ENCODE measurements around the gene SMARCD2. TPM values are rescaled to one million over a fixed set of nuclear protein-coding genes. Genes with fewer than 3 reads are reported as not detected.

The SMARCD2 gene
- total RNA-seq, 1 donor from 2014 or later: 43.0 TPM

DNA sequence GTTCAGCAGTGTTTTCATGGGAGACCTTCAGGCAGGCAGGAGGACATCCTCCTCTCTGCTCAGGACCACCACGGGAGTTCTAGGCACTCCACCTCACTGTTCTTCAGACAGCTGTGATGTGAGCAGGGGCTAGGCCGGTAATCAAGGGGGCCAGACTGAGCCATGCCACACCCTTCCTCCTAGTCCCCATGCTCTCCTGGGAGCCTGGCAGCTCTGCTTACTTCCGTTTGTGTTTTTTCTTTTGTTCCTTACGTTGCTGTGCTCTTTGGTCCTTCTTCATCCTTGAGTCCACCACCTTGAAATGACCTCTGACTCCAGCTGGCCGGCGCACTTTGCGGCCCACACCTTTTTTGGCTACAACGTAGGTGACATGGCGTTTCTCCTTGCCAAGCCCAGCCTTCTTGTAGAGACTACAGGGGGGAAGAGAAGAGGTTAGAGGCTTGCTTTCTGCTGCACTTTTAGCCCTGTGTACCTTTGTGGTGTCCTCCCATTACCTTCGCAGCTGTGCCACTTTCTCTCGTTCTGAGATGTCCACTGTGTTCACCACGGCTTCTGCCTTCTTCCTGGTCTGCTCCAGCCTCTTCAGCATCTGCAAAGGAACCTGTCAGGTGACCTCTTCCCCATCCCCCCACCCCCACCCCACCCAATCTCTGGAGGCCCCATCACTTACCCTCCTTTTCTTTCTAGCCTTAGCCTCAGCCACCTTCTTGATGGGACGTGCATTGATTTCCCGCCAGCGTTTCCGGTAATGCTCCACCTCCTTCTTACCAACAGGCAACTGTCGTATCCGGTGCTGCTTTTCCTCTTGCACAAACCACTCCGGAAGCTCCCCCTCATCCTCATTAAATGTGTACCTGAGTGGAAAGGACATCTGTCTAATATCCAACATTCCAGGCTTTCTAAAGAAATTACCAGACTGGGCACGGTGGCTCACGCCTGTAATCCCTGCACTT is 22.6 kb downstream of the SMARCD2 start:
- DNase-seq (ENCODE audit: low read depth, low spot score): no peak
- H3K9me3 Mint-ChIP-seq: no peaks in the 10 kb centered on the region
- H3K27ac Mint-ChIP-seq (ENCODE audit: unreplicated experiment): no peak overlapping the region
- no peak overlapping the region for H3K4me3 Mint-ChIP-seq
- H3K27me3 Mint-ChIP-seq (ENCODE audit: low read depth): no peaks in the 10 kb centered on the region
- H3K4me1 Mint-ChIP-seq: no peaks in the 10 kb centered on the region
- H3K36me3 Mint-ChIP-seq (ENCODE audit: low read depth): peaks cover 32% of the 10 kb centered on the region
- TF ChIP-seq, protein P1, sequence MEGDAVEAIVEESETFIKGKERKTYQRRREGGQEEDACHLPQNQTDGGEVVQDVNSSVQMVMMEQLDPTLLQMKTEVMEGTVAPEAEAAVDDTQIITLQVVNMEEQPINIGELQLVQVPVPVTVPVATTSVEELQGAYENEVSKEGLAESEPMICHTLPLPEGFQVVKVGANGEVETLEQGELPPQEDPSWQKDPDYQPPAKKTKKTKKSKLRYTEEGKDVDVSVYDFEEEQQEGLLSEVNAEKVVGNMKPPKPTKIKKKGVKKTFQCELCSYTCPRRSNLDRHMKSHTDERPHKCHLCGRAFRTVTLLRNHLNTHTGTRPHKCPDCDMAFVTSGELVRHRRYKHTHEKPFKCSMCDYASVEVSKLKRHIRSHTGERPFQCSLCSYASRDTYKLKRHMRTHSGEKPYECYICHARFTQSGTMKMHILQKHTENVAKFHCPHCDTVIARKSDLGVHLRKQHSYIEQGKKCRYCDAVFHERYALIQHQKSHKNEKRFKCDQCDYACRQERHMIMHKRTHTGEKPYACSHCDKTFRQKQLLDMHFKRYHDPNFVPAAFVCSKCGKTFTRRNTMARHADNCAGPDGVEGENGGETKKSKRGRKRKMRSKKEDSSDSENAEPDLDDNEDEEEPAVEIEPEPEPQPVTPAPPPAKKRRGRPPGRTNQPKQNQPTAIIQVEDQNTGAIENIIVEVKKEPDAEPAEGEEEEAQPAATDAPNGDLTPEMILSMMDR (conservative IDR thresholded peaks at IDR 0.05): no peak

DNA sequence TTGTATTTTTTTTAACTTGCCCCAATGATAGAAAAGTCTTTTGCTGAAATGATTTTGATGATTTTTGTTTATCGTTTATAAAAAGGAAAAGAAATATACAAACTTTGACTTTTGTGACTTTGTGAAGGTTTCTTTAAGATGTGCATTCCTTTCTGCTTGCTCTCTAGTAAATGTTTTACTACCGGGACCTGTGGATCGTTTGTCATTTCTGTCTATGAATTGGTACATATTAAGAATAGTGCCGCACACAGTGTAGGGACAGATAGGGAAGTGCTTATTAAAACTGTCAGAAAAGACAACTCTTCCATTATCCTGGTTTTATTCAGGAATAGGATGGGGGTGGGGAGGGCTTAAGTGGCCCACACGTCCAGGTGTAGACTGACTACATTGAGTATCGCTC is 23.4 kb downstream of the SMARCD2 start:
- H3K36me3 Mint-ChIP-seq (ENCODE audit: low read depth): peaks cover 26% of the 10 kb centered on the region
- H3K27ac Mint-ChIP-seq (ENCODE audit: unreplicated experiment): no peak overlapping the region
- DNase-seq (ENCODE audit: low read depth, low spot score): no peak
- H3K9me3 Mint-ChIP-seq: no peaks in the 10 kb centered on the region
- no peaks in the 10 kb centered on the region for H3K4me1 Mint-ChIP-seq
- no peaks in the 10 kb centered on the region for H3K27me3 Mint-ChIP-seq (ENCODE audit: low read depth)
- TF ChIP-seq, protein P1 (conservative IDR thresholded peaks at IDR 0.05): no peak
- H3K4me3 Mint-ChIP-seq: no peak overlapping the region

DNA sequence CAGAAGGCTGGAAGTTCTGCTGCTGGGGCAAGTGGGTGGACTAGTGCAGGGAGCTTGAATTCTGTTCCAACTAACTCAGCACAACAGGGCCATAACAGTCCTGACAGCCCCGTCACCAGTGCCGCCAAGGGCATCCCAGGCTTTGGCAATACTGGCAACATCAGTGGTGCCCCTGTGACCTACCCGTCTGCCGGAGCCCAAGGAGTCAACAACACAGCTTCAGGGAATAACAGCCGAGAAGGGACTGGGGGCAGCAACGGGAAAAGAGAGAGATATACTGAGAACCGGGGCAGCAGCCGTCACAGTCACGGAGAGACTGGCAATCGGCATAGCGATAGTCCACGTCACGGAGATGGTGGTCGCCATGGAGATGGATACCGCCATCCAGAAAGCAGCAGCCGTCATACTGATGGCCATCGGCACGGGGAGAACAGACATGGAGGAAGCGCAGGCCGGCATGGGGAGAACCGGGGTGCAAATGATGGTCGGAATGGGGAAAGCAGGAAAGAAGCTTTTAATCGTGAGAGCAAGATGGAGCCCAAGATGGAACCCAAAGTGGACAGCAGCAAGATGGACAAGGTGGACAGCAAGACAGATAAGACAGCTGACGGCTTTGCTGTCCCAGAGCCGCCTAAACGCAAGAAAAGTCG is 24.6 kb downstream of the SMARCD2 start:
- TF ChIP-seq, protein P1 (conservative IDR thresholded peaks at IDR 0.05): no peak
- no peak for DNase-seq (ENCODE audit: low read depth, low spot score)
- H3K9me3 Mint-ChIP-seq: no peaks in the 10 kb centered on the region
- peaks cover 18% of the 10 kb centered on the region for H3K36me3 Mint-ChIP-seq (ENCODE audit: low read depth)
- no peak overlapping the region for H3K27ac Mint-ChIP-seq (ENCODE audit: unreplicated experiment)
- no peaks in the 10 kb centered on the region for H3K4me1 Mint-ChIP-seq
- H3K27me3 Mint-ChIP-seq (ENCODE audit: low read depth): no peaks in the 10 kb centered on the region
- no peak overlapping the region for H3K4me3 Mint-ChIP-seq

DNA sequence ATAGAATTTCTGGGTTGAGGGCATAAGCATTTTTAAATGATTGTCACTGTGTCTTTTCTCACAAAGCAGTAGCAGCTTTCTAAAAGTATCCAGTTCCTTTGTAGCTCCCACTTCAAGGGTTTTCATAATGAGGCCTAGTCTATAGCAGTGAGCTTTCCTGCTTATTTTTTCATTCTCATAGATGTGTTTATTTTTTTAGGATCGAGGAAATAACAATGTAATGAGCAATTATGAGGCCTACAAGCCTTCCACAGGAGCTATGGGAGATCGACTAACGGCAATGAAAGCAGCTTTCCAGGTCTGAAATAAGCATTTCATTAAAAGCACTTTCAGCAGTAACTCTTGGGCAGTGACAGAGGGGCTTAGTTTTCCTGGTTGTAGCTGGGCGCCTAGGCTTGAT is 25.8 kb downstream of the SMARCD2 start:
- no peak for DNase-seq (ENCODE audit: low read depth, low spot score)
- Mint-ChIP-seq H3K36me3 (ENCODE audit: low read depth) (peaks cover 15% of the 10 kb centered on the region), H3K4me1 (no peaks in the 10 kb centered on the region)

DNA sequence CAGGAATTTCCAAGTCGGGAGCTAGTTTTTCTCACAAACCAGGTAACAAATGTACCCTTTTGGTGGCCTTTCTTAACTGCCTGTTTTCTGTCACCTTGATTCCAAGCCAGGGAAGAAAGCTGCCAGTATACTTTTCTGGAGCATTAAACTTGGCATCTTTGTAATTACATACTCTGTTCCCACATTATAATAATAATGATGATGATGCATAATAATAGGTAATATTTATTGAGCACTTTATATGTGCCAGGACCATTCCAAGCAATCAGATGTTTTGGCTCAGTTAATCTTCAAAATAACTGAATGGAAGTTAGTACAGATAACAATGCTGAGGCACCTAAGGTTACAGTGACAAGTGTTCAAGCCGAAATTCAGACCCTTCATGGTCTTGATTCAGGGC is 26.4 kb downstream of the SMARCD2 start:
- TF ChIP-seq, protein P1 (conservative IDR thresholded peaks at IDR 0.05): no peak
- Mint-ChIP-seq H3K4me3 (no peak overlapping the region), H3K27ac (ENCODE audit: unreplicated experiment) (no peak overlapping the region), H3K9me3 (no peaks in the 10 kb centered on the region), H3K27me3 (ENCODE audit: low read depth) (no peaks in the 10 kb centered on the region), H3K4me1 (no peaks in the 10 kb centered on the region), H3K36me3 (ENCODE audit: low read depth) (peaks cover 17% of the 10 kb centered on the region)
- DNase-seq (ENCODE audit: low read depth, low spot score): no peak

More for the DNA sequence above, 25.8 kb downstream of the SMARCD2 start:
- Mint-ChIP-seq H3K27ac (ENCODE audit: unreplicated experiment) (no peak overlapping the region), H3K4me3 (no peak overlapping the region), H3K27me3 (ENCODE audit: low read depth) (no peaks in the 10 kb centered on the region), H3K9me3 (no peaks in the 10 kb centered on the region)
- TF ChIP-seq, protein P1 (conservative IDR thresholded peaks at IDR 0.05): no peak

Measured in neural crest cell (in vitro differentiated cells).